Vagina (tissue), 2 donors: Measurements from ENCODE around the gene AZIN2.
"Not testable (repeated sequence)": the region's sequence is repeated elsewhere in the genome, so short reads cannot be mapped to it uniquely, and the experiment has no call there.

Experiments used
- POLR2A ChIP-seq, 2 donors: fragments of 450-650 bp; IDR thresholded peaks; one replicate each; pipeline ENCODE4 v1.6.1; 2017; ENCODE audit warnings: antibody characterized with exemption in 2 of 2, mild to moderate bottlenecking in 2 of 2, moderate library complexity in 2 of 2
- TF ChIP-seq, protein P1 (sequence below), 3 experiments: fragments of 450-650 bp in 2 of 3; fragments of 200-600 bp in 1 of 3; sonication (generic) in 1 of 3; IDR thresholded peaks; one replicate each; pipeline ENCODE4 v1.5.1; 2017 to 2019; ENCODE audit warnings: antibody characterized with exemption in 3 of 3, mild to moderate bottlenecking in 2 of 3, moderate library complexity in 2 of 3

DNA sequence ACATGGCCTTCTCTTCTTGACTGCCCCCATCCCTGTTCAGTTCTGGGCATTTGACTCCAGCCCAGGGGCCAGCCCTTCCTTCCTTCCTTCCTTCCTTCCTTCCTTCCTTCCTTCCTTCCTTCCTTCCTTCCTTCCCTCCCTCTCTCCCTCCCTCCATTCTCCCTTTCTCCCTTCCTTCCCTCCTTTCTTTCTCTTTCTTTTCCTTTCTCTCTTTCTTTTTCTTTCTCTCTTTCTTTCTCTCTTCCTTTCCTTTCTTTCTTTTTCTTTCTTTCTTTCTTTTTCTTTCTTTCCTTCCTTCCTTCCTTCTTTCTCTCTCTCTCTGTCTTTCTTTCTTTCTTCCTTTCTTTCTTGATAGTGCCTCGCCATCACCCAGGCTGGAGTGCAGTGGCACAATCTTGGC is 55.1 kb downstream of the AZIN2 start:
- not testable (repeated sequence) for TF ChIP-seq POLR2A (IDR thresholded peaks at IDR 0.05)
- TF ChIP-seq, protein P1, sequence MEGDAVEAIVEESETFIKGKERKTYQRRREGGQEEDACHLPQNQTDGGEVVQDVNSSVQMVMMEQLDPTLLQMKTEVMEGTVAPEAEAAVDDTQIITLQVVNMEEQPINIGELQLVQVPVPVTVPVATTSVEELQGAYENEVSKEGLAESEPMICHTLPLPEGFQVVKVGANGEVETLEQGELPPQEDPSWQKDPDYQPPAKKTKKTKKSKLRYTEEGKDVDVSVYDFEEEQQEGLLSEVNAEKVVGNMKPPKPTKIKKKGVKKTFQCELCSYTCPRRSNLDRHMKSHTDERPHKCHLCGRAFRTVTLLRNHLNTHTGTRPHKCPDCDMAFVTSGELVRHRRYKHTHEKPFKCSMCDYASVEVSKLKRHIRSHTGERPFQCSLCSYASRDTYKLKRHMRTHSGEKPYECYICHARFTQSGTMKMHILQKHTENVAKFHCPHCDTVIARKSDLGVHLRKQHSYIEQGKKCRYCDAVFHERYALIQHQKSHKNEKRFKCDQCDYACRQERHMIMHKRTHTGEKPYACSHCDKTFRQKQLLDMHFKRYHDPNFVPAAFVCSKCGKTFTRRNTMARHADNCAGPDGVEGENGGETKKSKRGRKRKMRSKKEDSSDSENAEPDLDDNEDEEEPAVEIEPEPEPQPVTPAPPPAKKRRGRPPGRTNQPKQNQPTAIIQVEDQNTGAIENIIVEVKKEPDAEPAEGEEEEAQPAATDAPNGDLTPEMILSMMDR (IDR thresholded peaks at IDR 0.05) = not testable (repeated sequence)
